K562 (cell line): Measurements from ENCODE around the gene ASPDH. TPM values are rescaled to one million over a fixed set of nuclear protein-coding genes. Genes with fewer than 3 reads are reported as not detected.

ENCODE experiments used
- BDP1 ChIP-seq: IDR thresholded peaks from 3 replicates; pipeline ENCODE4 v1.6.1; 2011; ENCODE audit not compliant: insufficient read length, insufficient read depth
- CBFA2T2 ChIP-seq: fragments of 450-650 bp; conservative IDR thresholded peaks from 2 replicates; pipeline ENCODE4 v1.6.1; 2017; ENCODE audit warnings: mild to moderate bottlenecking
- CREB3 ChIP-seq: fragments of 450-650 bp; conservative IDR thresholded peaks from 2 replicates; pipeline ENCODE4 v1.6.1; 2016; ENCODE audit warnings: missing genetic modification characterization, low read depth, mild to moderate bottlenecking, missing compliant biosample characterization, moderate library complexity
- EP400 ChIP-seq: fragments of 450-650 bp; IDR thresholded peaks from 2 replicates; pipeline ENCODE4 v1.6.1; 2017; ENCODE audit warnings: antibody characterized with exemption, mild to moderate bottlenecking, moderate library complexity
- ERF ChIP-seq: fragments of 450-650 bp; formaldehyde crosslinking; IDR thresholded peaks from 2 replicates; pipeline ENCODE4 v1.4.0; 2020; ENCODE audit warnings: mild to moderate bottlenecking, mixed read lengths
- IRF1 ChIP-seq: sonication (generic); formaldehyde crosslinking; IDR thresholded peaks from 2 replicates; pipeline ENCODE4 v1.8.0; 2022; ENCODE audit warnings: missing genetic modification reagents, mild to moderate bottlenecking, borderline replicate concordance
- MBD2 ChIP-seq: sonication (generic); IDR thresholded peaks from 2 replicates; pipeline ENCODE4 v1.6.1; 2016; ENCODE audit warnings: low read depth, borderline replicate concordance
- MCM2 ChIP-seq: fragments of 450-650 bp; IDR thresholded peaks from 2 replicates; pipeline ENCODE4 v1.6.1; 2017; ENCODE audit warnings: low read depth, mild to moderate bottlenecking
- NCOA2 ChIP-seq, 2 experiments: fragments of 450-650 bp; IDR thresholded peaks; 2 replicates each; pipeline ENCODE4 v1.6.1; 2018; ENCODE audit warnings: mild to moderate bottlenecking in 2 of 2, moderate library complexity in 1 of 2; ENCODE audit not compliant: partially characterized antibody in 2 of 2
- NCOR1 ChIP-seq: fragments of 450-650 bp; IDR thresholded peaks from 2 replicates; pipeline ENCODE4 v1.6.1; 2016; ENCODE audit warnings: mild to moderate bottlenecking, moderate library complexity
- NFATC3 ChIP-seq: fragments of 450-650 bp; IDR thresholded peaks from 2 replicates; pipeline ENCODE4 v1.6.1; 2017; ENCODE audit warnings: mild to moderate bottlenecking
- NR3C1 ChIP-seq: sonication (generic); formaldehyde crosslinking; IDR thresholded peaks from 2 replicates; pipeline ENCODE4 v1.8.1; 2022; ENCODE audit warnings: missing genetic modification reagents
- POLR3G ChIP-seq: IDR thresholded peaks from 2 replicates; pipeline ENCODE4 v1.6.1; 2011; ENCODE audit not compliant: insufficient read length, insufficient replicate concordance; ENCODE audit errors: extremely low read depth
- TEAD2 ChIP-seq: fragments of 450-650 bp; IDR thresholded peaks from 2 replicates; pipeline ENCODE4 v1.6.1; 2016; ENCODE audit warnings: missing genetic modification characterization, control low read depth, missing compliant biosample characterization
- WHSC1 ChIP-seq: IDR thresholded peaks from one replicate; pipeline ENCODE4 v1.6.1; 2012; ENCODE audit warnings: low read length, control low read depth, inconsistent platforms
- XRCC5 ChIP-seq: fragments of 200-400 bp; formaldehyde crosslinking; IDR thresholded peaks from 2 replicates; pipeline ENCODE4 v1.6.1; 2017; ENCODE audit warnings: low read depth, mild to moderate bottlenecking, low read length
- ZBTB17 ChIP-seq: fragments of 450-650 bp; formaldehyde crosslinking; IDR thresholded peaks from 2 replicates; pipeline ENCODE4 v1.4.0; 2020; ENCODE audit warnings: mild to moderate bottlenecking
- ZBTB43 ChIP-seq: sonication (generic); formaldehyde crosslinking; IDR thresholded peaks from 2 replicates; pipeline ENCODE4 v1.8.0; 2023; ENCODE audit warnings: mild to moderate bottlenecking, missing genetic modification reagents
- ZKSCAN3 ChIP-seq: fragments of 250-450 bp; sonication (Bioruptor Pico); IDR thresholded peaks from 2 replicates; pipeline ENCODE4 v1.4.0; 2020
- ZNF239 ChIP-seq: fragments of 250-450 bp; sonication (Bioruptor Pico); IDR thresholded peaks from 2 replicates; pipeline ENCODE4 v1.4.0; 2020; ENCODE audit warnings: mild to moderate bottlenecking
- ZNF263 ChIP-seq: sonication (generic); formaldehyde crosslinking; IDR thresholded peaks from 2 replicates; pipeline ENCODE4 v1.8.0; 2022; ENCODE audit warnings: mild to moderate bottlenecking, missing genetic modification reagents, borderline replicate concordance
- ZNF347 ChIP-seq: fragments of 450-650 bp; formaldehyde crosslinking; IDR thresholded peaks from 2 replicates; pipeline ENCODE4 v1.4.0; 2020; ENCODE audit warnings: low read depth, mild to moderate bottlenecking, moderate library complexity
- ZNF584 ChIP-seq: fragments of 200-800 bp; sonication (Bioruptor generic); IDR thresholded peaks from 2 replicates; pipeline ENCODE4 v1.6.1; 2016; ENCODE audit warnings: low read depth, mild to moderate bottlenecking, missing genetic modification characterization, missing compliant biosample characterization
- ZNF589 ChIP-seq: fragments of 200-800 bp; sonication (Bioruptor generic); IDR thresholded peaks from 2 replicates; pipeline ENCODE4 v1.6.1; 2016; ENCODE audit warnings: low read depth, missing genetic modification characterization, missing compliant biosample characterization
- ZNF707 ChIP-seq: fragments of 250-450 bp; sonication (Bioruptor Pico); conservative IDR thresholded peaks from 2 replicates; pipeline ENCODE4 v1.8.0; 2022; ENCODE audit warnings: inconsistent platforms, mild to moderate bottlenecking, moderate library complexity
- ZSCAN29 ChIP-seq: fragments of 450-650 bp; IDR thresholded peaks from 2 replicates; pipeline ENCODE4 v1.6.1; 2017
- polyA plus RNA-seq, 8 experiments: library from polyadenylated mRNA; depleted of rRNA in 4 of 8; stranded (reverse) in 5 of 8; unstranded in 3 of 8; fragments of >200 nt; fragmentation: Nextera tagmentation in 2 of 8; fragmentation: Illumina TruSeq in 1 of 8; extraction: Ambion mirVana in 2 of 8; extraction: Trizol in 1 of 8; gene quantifications; 2 replicates each; pipeline versions ENCODE4 v1.2.1 to v1.2.3, GENCODE V29; 2011 to 2014; ENCODE audit warnings: inconsistent platforms in 1 of 8, missing spikeins in 1 of 8
- total RNA-seq, 7 experiments: library from RNA; depleted of rRNA in 6 of 7; stranded (reverse); fragments of >200 nt in 6 of 7; fragmentation: Illumina TruSeq in 2 of 7; extraction: Trizol in 2 of 7; gene quantifications; 2 replicates each; pipeline versions ENCODE4 v1.2.1 to v1.2.3, GENCODE V29; 2011 to 2021; ENCODE audit warnings: low replicate concordance in 1 of 7
- TF ChIP-seq, protein P1 (sequence below): fragments of 250-450 bp; sonication (Bioruptor Pico); IDR thresholded peaks from 2 replicates; pipeline ENCODE4 v1.8.0; 2021; ENCODE audit warnings: moderate library complexity, mild to moderate bottlenecking, inconsistent platforms

Gene ASPDH
- total and polyA plus RNA-seq, 9 of the 15 experiments (the other 6 are each of a cell fraction or from before 2014, with no cell fraction given), result not detected

DNA sequence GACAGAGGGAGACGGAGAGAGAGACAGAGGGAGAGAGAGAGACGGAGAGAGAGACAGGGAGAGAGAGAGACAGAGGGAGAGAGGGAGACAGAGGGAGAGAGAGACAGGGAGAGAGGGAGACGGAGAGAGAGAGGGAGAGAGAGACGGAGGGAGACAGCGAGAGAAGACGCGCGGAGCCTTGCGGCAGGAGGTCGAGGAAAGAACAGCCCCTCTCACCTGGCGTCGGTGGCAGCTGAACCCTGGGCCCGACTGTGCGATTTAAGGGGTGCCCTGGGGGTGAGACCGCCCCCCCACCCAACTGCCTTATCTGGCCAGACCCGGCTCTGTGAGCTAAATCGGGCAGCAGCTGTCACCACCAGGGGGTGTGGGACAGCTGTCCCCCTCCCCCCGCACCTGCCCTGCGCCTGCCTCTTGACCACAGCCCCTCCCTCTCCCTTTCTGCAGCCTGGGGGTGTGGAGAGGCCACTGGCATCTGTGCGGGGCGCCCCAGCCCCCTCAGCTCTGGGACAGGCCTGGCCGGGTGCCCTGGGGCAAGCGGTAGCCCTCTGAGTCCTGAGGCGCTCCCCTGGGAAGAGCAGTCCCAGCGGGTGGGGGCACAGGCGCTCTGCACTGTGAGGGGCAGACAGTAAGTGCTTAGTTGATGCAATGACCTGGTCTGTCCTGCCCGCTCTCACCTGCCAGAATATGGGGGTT lies 13.5 kb downstream of the ASPDH start (continued):
- TF ChIP-seq EP400 (no peak), ZNF347 (CRISPR knock-in tag) (no peak), POLR3G (no peak), XRCC5 (no peak), ERF (CRISPR knock-in tag) (no peak), ZNF707 (CRISPR knock-in tag) (no peak), ZNF584 (no peak), NCOR1 (peak; percentile 70), ZNF239 (CRISPR knock-in tag) (no peak), MBD2 (no peak), ZBTB43 (CRISPR knock-in tag) (no peak), TEAD2 (tag) (no peak), NFATC3 (no peak), ZSCAN29 (no peak), ZKSCAN3 (no peak), ZNF589 (CRISPR knock-in tag) (no peak), WHSC1 (no peak), MCM2 (no peak), NCOA2 (IDR thresholded peaks at IDR 0.05; ENCODE audit: partially characterized antibody in 2 of 2) (no peak), CREB3 (tag) (no peak), BDP1 (no peak), ZBTB17 (no peak), NR3C1 (CRISPR knock-in tag) (no peak), ZNF263 (CRISPR knock-in tag) (peak; percentile 61; the same call in 1 of the 2 replicates), CBFA2T2 (peak; percentile 87), IRF1 (CRISPR knock-in tag) (no peak)
- TF ChIP-seq, protein P1, sequence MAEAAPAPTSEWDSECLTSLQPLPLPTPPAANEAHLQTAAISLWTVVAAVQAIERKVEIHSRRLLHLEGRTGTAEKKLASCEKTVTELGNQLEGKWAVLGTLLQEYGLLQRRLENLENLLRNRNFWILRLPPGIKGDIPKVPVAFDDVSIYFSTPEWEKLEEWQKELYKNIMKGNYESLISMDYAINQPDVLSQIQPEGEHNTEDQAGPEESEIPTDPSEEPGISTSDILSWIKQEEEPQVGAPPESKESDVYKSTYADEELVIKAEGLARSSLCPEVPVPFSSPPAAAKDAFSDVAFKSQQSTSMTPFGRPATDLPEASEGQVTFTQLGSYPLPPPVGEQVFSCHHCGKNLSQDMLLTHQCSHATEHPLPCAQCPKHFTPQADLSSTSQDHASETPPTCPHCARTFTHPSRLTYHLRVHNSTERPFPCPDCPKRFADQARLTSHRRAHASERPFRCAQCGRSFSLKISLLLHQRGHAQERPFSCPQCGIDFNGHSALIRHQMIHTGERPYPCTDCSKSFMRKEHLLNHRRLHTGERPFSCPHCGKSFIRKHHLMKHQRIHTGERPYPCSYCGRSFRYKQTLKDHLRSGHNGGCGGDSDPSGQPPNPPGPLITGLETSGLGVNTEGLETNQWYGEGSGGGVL (CRISPR knock-in tag), result no peak
